ENCODE measurements around the gene KLHL40.

KLHL40 gene

DNA sequence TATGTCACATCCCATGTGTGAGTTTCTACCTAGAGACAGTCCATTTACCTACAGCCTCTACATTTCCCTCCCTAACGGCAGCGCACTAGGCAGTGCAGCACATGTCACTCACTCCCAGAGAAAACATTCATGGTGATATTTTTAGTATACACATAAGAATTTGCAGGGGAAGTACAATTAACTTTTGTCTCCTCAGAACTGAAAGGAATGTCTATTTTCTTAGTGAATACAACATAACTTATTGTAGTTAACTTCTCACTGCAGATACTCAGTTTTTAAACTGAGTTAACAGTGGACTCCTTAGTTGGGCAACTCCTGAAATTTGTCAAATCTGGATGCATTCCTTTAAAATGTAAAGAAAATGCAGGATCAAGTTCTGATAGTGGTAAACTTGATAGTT lies 36.3 kb upstream of the KLHL40 start:
- Histone ChIP-seq H3K27ac (0 out of 2 replicates have a peak overlapping the region, but pooled peaks have one; percentile 31), H3K9me3 (ENCODE audit: low read depth, low read length) (no peaks in the 10 kb centered on the region), H3K4me3 (no peak overlapping the region), H3K9ac (ENCODE audit: insufficient read length) (no peak overlapping the region), H3K36me3 (ENCODE audit: insufficient read depth, low read length) (peaks cover 19% of the 10 kb centered on the region; the same call in 1 of the 2 replicates)
- DNase-seq (ENCODE audit: low read depth, low spot score): no peak
- no peak for TF ChIP-seq FOXP2 (optimal IDR thresholded peaks at IDR 0.05; ENCODE audit: control extremely low read depth, extremely low read length, insufficient read depth)
- TF ChIP-seq POLR2AphosphoS5 (IDR thresholded peaks at IDR 0.05; ENCODE audit: borderline replicate concordance, low read depth, low read length): no peak
- TF ChIP-seq EZH2 (IDR thresholded peaks at IDR 0.05): no peak

DNA sequence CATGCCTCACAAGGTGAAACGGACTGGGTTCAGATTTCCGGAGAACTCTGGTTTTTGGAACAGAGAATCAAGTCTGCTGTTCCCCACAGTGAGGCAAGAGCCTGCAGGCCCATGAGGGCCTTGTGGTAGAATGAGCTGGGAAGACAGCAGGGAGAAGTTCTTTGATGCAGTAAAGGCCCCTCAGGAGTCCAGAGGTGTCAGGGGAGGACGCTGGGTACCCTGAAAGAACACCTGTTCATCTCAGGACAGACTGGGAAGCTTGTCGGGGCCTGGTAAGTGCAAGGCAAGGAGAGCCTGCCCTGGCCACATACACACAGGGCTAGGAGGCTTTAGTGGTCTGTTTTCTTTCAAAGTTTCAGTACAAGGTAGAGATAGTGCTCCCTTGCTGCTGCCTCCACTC lies 35.6 kb upstream of the KLHL40 start:
- TF ChIP-seq POLR2AphosphoS5 (IDR thresholded peaks at IDR 0.05; ENCODE audit: borderline replicate concordance, low read depth, low read length) (no peak), EZH2 (IDR thresholded peaks at IDR 0.05) (no peak), FOXP2 (optimal IDR thresholded peaks at IDR 0.05; ENCODE audit: control extremely low read depth, extremely low read length, insufficient read depth) (no peak)
- no peak for DNase-seq (ENCODE audit: low read depth, low spot score)
- Histone ChIP-seq H3K9ac (ENCODE audit: insufficient read length) (no peak overlapping the region), H3K9me3 (ENCODE audit: low read depth, low read length) (no peaks in the 10 kb centered on the region), H3K27ac (no peak overlapping the region), H3K4me3 (no peak overlapping the region), H3K36me3 (ENCODE audit: insufficient read depth, low read length) (peaks cover 15% of the 10 kb centered on the region; the same call in 1 of the 2 replicates)

GRCh38 chr3:42651248-42652091 lies 33.9 kb upstream of the KLHL40 start:
- Histone ChIP-seq H3K36me3 (ENCODE audit: insufficient read depth, low read length) (peaks cover 6% of the 10 kb centered on the region; the same call in 1 of the 2 replicates), H3K4me3 (no peak overlapping the region), H3K27ac (no peak overlapping the region), H3K9ac (ENCODE audit: insufficient read length) (no peak overlapping the region), H3K9me3 (ENCODE audit: low read depth, low read length) (no peaks in the 10 kb centered on the region)
- TF ChIP-seq FOXP2 (optimal IDR thresholded peaks at IDR 0.05; ENCODE audit: control extremely low read depth, extremely low read length, insufficient read depth): no peak
- TF ChIP-seq POLR2AphosphoS5 (IDR thresholded peaks at IDR 0.05; ENCODE audit: borderline replicate concordance, low read depth, low read length): no peak
- no peak for TF ChIP-seq EZH2 (IDR thresholded peaks at IDR 0.05)
- DNase-seq (ENCODE audit: low read depth, low spot score): no peak

- H3K9ac ChIP-seq (ENCODE audit: insufficient read length): no peak overlapping the region
- DNase-seq (ENCODE audit: low read depth, low spot score): no peak
- H3K9me3 ChIP-seq (ENCODE audit: low read depth, low read length): no peaks in the 10 kb centered on the region
- no peak overlapping the region for H3K27ac ChIP-seq
- H3K4me3 ChIP-seq: no peak overlapping the region
- H3K36me3 ChIP-seq (ENCODE audit: insufficient read depth, low read length): peaks cover 5% of the 10 kb centered on the region; the same call in 1 of the 2 replicates
- TF ChIP-seq POLR2AphosphoS5 (IDR thresholded peaks at IDR 0.05; ENCODE audit: borderline replicate concordance, low read depth, low read length) (no peak), FOXP2 (optimal IDR thresholded peaks at IDR 0.05; ENCODE audit: control extremely low read depth, extremely low read length, insufficient read depth) (no peak), EZH2 (IDR thresholded peaks at IDR 0.05) (no peak)
Measured at GRCh38 chr3:42652251-42652610, 33.1 kb upstream of the KLHL40 start.

- no peak for DNase-seq (ENCODE audit: low read depth, low spot score)
- no peak overlapping the region for H3K4me3 ChIP-seq
- no peaks in the 10 kb centered on the region for H3K9me3 ChIP-seq (ENCODE audit: low read depth, low read length)
- no peak overlapping the region for H3K9ac ChIP-seq (ENCODE audit: insufficient read length)
- TF ChIP-seq FOXP2 (optimal IDR thresholded peaks at IDR 0.05; ENCODE audit: control extremely low read depth, extremely low read length, insufficient read depth): no peak
- TF ChIP-seq POLR2AphosphoS5 (IDR thresholded peaks at IDR 0.05; ENCODE audit: borderline replicate concordance, low read depth, low read length): no peak
- no peak for TF ChIP-seq EZH2 (IDR thresholded peaks at IDR 0.05)
- no peak overlapping the region for H3K27ac ChIP-seq
- H3K36me3 ChIP-seq (ENCODE audit: insufficient read depth, low read length): peaks cover 3% of the 10 kb centered on the region; the same call in 1 of the 2 replicates
Measured at GRCh38 chr3:42652611-42653302, 32.6 kb upstream of the KLHL40 start.

- H3K4me3 ChIP-seq: peak overlapping the region; percentile 74
- H3K9ac ChIP-seq (ENCODE audit: insufficient read length): no peak overlapping the region
- TF ChIP-seq POLR2AphosphoS5 (IDR thresholded peaks at IDR 0.05; ENCODE audit: borderline replicate concordance, low read depth, low read length) (no peak), EZH2 (IDR thresholded peaks at IDR 0.05) (no peak), FOXP2 (optimal IDR thresholded peaks at IDR 0.05; ENCODE audit: control extremely low read depth, extremely low read length, insufficient read depth) (no peak)
Measured at GRCh38 chr3:42653303-42653559, 32.1 kb upstream of the KLHL40 start.

GRCh38 chr3:42653560-42654330 lies 31.6 kb upstream of the KLHL40 start, which contains the start of gene ZBTB47:
ZBTB47 (plus strand) TSS chr3:42653697; CDS start chr3:42658356, 4,659 bp downstream.
- TF ChIP-seq EZH2 (IDR thresholded peaks at IDR 0.05): no peak
- TF ChIP-seq POLR2AphosphoS5 (IDR thresholded peaks at IDR 0.05; ENCODE audit: borderline replicate concordance, low read depth, low read length): no peak
- no peak for TF ChIP-seq FOXP2 (optimal IDR thresholded peaks at IDR 0.05; ENCODE audit: control extremely low read depth, extremely low read length, insufficient read depth)
- Histone ChIP-seq H3K4me3 (peak within 1 kb of the TSS; percentile 74), H3K9ac (ENCODE audit: insufficient read length) (peak within 1 kb of the TSS; percentile 64), H3K36me3 (ENCODE audit: insufficient read depth, low read length) (no peaks in the 10 kb centered on the region), H3K27ac (no peak within 1 kb of the TSS), H3K9me3 (ENCODE audit: low read depth, low read length) (no peaks in the 10 kb centered on the region)
- DNase-seq (ENCODE audit: low read depth, low spot score): no peak

More at GRCh38 chr3:42653303-42653559, 32.1 kb upstream of the KLHL40 start:
- no peak for DNase-seq (ENCODE audit: low read depth, low spot score)
- H3K9me3 ChIP-seq (ENCODE audit: low read depth, low read length): no peaks in the 10 kb centered on the region
- H3K27ac ChIP-seq: no peak overlapping the region
- no peaks in the 10 kb centered on the region for H3K36me3 ChIP-seq (ENCODE audit: insufficient read depth, low read length)
